ENCODE results near the gene ATP6V0E1.

DNA sequence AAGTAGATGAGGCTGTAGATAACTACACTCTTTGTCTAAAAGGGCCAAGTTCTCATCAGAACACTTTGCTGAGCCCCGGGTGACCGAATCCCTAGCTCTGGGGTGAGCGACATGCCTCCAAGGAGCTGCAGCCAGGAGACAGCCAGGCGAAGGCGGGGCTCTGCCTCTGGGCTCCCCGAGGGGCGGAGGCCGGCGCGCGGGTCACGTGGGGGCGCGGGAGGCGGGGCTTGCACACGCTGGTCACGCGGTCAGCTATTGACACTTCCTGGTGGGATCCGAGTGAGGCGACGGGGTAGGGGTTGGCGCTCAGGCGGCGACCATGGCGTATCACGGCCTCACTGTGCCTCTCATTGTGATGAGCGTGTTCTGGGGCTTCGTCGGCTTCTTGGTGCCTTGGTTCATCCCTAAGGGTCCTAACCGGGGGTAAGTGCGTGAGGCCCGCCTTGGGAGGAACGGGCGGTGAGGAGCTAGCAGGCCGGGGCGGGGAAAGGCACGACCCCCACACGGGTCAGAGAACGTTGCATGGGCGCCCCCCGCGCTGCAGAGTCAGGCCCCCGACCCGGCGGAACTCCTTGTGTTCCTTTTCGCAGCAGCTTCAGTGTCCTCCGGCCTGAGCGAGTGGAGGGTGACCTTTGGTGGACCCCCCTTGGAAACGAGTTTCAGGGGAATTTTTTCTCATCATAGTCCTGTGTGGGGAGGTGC lies at the start of gene ATP6V0E1:
- TF ChIP-seq CTCF (IDR thresholded peaks at IDR 0.05) (no peak), POLR2A (IDR thresholded peaks at IDR 0.05) (peak; percentile 62 to 74)

Measured in Peyer's patch (tissue), 4 donors.